HG02623 (cell line): Measurements from ENCODE around the gene TLN1.

ENCODE experiments used
- ATAC-seq: cut with Tn5 transposase; IDR thresholded peaks from one replicate; pipeline ENCODE4 v1.9.1; 2021; ENCODE audit warnings: moderate library complexity; ENCODE audit not compliant: unreplicated experiment

The TLN1 gene, protein sequence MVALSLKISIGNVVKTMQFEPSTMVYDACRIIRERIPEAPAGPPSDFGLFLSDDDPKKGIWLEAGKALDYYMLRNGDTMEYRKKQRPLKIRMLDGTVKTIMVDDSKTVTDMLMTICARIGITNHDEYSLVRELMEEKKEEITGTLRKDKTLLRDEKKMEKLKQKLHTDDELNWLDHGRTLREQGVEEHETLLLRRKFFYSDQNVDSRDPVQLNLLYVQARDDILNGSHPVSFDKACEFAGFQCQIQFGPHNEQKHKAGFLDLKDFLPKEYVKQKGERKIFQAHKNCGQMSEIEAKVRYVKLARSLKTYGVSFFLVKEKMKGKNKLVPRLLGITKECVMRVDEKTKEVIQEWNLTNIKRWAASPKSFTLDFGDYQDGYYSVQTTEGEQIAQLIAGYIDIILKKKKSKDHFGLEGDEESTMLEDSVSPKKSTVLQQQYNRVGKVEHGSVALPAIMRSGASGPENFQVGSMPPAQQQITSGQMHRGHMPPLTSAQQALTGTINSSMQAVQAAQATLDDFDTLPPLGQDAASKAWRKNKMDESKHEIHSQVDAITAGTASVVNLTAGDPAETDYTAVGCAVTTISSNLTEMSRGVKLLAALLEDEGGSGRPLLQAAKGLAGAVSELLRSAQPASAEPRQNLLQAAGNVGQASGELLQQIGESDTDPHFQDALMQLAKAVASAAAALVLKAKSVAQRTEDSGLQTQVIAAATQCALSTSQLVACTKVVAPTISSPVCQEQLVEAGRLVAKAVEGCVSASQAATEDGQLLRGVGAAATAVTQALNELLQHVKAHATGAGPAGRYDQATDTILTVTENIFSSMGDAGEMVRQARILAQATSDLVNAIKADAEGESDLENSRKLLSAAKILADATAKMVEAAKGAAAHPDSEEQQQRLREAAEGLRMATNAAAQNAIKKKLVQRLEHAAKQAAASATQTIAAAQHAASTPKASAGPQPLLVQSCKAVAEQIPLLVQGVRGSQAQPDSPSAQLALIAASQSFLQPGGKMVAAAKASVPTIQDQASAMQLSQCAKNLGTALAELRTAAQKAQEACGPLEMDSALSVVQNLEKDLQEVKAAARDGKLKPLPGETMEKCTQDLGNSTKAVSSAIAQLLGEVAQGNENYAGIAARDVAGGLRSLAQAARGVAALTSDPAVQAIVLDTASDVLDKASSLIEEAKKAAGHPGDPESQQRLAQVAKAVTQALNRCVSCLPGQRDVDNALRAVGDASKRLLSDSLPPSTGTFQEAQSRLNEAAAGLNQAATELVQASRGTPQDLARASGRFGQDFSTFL (N-terminal part only)

DNA sequence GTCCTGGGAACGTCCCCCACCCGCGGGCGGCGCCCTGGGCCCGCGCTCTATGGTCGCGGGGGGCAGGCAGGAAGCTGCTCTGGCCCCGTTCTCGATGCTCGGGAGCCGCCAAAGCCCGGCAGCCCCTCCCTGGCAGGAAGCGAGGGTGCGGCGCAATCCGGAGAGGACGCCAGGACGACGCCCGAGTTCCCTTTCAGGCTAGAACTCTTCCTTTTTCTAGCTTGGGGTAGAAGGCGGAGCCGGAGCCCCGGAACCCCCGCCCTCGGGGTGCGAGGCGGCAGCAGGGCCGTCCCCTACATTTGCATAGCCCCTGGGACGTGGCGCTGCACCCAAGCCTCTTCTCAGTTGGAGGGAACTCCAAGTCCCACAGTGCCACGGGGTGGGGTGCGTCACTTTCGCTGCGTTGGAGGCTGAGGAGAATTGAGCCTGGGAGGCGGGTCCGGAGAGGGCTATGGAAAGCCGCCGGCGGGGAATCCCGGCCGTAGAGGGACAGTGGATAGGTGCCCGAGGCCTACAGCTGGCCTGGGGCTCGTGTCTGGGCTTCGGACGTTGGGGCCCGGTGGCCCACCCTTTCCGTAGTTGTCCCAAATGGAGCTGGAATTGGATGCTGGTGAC is at the start of gene TLN1, which contains the start of gene CREB3:
Gene TLN1 (minus strand): TSS at position 11 of the 615 bp plus-strand sequence. CDS start 6,501 bp downstream, outside the sequence.
Gene CREB3 (plus strand): TSS at position 482 of the 615 bp plus-strand sequence. CDS start 107 bp downstream, at position 589.
- ATAC-seq: peak; percentile 75

DNA sequence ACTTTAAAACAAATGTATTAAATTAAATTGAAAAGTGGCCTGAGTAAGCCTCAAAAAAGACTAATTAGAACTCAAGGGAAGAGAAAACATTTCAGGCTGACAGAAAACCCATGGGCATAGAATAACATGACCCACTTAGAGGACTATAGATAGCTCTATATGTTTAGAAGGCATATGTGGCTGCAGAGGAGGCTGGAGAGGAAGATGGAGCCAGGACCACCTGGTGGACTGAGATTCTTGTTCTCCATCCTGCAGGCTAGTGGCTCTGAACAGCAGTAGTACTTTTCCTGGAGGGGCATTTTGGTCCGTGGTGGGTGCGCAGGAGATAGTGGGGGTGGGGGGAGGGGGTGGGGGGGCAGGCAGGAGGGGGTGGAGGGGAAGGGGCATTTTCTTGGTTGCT is 49.1 kb upstream of the TLN1 start:
- ATAC-seq: no peak

DNA sequence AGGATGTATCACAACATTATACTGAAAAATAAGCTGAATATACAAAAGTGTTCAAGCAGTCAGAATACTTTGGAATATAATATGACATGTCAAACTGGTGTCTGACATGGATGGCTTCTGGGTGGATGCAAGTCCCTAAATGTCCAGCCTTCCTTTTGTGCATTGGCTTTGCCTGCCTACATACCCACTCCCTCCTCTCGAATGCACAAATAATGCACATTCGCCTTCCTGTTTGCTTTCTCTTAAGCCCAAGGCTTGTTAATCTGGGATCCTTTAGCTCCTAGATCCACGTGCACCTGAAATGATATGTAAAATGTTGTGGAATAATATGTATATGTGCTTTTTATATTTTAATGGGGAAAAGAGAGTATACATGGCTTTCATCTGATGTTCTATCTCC is 46.5 kb upstream of the TLN1 start:
- ATAC-seq: no peak

DNA sequence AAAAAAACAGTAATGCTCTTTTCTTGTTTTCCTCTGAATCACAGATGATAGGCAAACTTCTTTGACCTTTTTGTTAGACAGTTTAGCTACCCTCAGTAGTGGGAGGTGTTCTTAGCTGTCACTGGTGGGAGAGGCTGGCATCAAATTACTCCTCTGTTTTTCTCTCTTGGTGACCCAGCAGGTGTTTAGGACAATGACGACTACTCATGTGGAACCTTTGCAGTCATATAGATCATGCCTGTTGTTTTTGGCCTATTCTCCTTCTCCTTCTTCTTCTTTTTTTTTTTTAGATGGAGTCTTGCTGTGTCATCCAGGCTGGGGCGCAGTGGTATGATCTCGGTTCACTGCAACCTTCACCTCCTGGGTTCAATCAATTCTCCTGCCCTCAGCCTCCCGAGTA is 44.0 kb upstream of the TLN1 start:
- ATAC-seq: no peak

DNA sequence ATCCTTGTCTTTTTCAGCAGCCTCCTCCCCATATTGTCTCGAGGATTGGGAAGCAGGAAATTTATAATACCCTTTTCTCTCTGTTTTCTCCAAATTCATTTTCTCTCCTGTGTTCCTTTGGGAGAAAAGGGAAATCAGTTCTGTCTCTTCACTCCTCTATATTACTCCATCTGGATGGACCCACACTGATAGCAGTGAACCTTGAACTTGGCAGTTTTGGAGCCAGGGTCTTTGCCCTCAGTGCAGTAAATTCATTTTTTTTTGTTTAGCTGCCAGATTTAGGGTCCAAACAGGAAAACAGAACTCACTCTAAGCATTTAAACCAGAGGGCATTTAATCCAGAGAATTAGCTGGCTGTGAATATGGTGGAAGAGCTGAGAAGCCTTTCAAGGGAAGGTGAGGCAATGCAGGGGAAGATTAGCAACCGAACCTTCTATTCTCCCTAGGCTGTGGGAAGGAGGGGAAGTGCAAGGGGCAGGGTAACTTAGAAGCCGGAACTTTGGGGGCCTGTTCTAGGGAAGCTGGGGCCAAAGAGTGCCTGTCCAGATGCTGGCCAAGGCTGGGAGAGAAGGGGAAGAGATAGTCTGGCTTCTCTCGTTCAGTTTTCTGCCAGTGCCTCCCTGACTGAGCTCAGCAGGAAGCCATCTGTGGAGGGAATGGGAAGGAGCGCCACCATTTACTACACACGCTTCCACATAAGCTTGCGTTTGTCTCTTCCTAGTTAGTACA is 43.1 kb upstream of the TLN1 start:
- ATAC-seq: no peak

DNA sequence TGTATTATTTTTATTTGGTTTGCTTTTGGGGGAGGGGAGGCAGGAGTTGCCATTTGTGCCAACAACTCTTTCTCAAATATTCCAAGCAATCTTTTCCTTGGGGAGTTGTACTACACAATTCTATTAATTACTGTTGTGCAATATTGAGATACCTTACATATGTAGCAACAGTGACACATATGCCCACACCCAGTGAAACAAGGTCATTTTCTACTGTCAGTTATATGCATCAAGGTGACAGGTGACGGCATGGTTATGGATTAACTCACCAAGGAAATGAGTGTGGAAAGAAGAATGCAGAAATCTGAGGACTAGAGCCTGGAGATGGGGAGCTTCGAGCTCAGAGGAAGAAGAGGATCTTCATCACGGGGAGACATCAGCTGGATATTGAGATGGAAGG is 39.9 kb upstream of the TLN1 start:
- ATAC-seq: no peak

DNA sequence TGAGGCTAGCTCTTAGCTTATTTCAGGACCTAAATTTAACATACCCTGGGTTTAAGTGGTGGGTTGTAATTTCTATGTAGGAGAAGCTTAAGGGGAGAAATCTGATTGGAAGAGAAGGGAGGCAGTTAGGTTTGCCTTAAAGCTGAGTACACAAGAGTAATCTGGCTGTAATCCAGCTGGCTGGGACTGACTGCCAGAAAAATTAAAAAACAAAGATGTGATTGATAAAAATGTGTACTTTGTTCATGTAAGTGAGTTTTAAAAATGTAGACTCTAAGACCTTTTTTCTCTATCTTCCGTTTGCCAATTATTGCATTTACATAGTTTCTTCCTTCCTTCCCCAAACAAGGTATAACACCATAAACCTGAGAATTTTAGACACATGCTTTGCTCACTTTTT is 39.5 kb upstream of the TLN1 start:
- ATAC-seq: no peak

DNA sequence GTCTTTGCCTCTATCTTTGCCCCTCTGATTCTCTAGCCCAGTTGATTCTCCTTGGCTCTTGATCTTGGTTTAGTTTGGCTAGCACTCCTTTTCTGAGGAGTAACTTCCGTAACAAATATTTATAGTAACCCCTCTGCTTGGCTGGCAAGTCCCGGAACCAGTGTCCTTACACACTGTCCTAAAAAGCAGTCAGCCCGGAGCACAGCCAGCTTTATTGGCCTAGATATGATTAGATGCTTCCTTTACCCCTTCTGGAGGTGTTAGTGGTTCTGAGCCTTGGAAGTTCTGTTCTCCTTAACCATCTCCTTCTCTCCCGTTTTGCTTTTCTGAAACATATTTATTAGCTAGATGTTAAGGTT is 39.1 kb upstream of the TLN1 start:
- ATAC-seq: no peak

DNA sequence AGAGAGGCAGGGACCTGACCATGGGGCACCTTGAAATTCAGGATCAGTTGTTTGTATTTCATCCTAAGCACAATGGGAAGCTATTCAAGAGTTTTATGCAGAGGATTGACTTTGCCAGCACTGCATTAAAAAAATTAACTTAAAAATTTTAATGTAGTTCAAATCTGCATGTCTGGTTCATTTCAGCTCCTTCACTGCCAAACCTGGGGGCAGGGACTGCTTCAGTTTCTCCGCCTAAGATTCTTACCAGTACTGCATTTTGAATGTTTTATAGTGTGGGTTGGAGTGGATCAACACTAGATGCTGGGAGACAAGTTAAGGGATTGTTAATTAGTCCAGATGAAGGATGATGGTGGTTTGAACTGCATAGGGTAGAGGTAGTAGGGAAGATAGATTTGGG is 37.8 kb upstream of the TLN1 start:
- no peak for ATAC-seq

DNA sequence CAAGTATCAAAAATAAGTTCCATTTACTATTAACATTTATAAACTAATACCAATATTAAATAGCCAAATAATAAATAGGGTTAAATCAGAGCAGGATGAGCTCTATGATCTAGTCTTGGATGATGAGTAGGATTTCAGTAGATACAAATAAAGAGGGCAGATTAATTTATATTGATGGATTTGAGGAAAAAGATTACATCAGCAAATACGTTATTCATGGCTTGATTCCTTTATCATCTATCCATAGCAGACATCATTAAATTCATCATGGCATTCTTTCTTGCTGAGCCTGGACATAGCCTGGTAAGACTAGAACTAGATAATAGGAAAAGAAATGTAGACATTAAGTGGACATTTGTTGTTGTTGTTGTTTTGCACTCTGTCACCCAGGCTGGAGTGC is 35.5 kb upstream of the TLN1 start:
- no peak for ATAC-seq

DNA sequence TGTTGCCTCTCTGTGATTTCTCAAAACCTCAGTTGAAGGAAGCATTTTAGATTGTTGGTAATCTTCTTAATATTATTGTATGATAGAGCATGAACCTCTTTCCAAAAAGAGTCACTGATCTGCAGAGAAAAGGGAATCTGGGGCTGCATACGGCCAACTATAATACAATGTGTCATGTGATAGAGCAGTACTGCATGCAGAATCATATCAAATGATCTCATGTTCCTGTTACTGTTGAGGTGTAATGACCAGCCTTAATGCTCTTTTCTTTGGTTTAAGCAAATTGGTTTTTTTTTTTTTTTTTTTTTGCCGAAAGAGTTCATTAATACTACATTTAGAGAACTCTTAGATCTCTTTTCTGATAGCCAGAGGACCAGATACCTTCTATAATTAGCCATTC is 35.0 kb upstream of the TLN1 start:
- ATAC-seq: no peak

DNA sequence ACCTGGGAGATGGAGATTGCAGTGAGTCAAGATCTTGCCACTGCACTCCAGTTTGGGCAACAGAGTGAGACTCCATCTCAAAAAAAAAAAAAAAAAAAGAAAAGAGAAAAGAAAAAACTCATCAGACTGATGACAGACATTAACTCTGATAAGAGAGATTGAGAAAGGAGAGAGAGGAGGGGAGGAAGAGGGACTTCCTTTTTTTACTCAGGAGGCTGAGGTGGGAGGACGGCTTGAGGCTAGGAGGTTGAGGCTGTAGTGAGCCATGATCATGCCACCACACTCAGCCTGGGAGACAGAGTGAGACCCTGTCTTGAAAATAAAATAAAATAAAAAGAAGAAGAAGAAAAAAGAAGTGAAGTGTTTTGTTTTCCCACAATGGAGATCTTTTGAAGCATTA is 31.8 kb upstream of the TLN1 start:
- ATAC-seq: no peak

DNA sequence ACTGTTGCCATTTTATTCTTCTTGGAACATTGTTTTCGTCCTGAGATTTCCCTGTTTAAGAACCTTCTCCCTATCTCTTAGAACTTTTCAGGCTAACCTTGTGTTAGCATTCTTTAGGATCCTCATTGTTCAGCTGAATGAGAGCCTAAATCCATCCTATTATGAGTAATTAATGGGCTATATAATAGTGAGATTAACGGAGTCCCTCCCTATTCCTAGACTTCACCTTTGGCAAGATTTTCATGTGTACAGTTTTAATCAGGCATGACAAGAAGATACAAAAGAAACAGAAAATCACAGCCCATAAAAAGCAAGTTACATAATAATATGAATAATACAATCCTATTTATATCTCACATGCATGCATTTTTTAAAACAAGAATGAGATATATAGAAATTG is 31.2 kb upstream of the TLN1 start:
- ATAC-seq: no peak

DNA sequence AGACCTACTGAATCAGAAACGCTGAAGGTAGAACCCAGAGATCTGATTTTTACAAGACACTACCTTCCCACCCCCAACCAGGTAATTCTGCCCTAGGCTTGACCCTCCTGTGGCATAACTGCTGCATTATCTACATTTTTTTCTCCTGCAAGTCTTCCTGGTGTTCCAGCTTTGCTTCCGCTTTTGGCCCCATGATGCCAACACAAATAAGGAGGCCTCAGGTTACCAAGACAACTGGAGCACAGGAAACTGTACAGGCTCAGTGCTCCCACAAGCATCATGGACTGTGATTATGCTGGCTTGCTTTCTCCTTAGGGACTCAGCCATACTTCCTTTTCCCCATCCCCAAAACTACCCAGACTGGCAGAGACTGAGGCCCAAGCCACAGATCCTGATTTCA is 28.7 kb upstream of the TLN1 start:
- no peak for ATAC-seq

DNA sequence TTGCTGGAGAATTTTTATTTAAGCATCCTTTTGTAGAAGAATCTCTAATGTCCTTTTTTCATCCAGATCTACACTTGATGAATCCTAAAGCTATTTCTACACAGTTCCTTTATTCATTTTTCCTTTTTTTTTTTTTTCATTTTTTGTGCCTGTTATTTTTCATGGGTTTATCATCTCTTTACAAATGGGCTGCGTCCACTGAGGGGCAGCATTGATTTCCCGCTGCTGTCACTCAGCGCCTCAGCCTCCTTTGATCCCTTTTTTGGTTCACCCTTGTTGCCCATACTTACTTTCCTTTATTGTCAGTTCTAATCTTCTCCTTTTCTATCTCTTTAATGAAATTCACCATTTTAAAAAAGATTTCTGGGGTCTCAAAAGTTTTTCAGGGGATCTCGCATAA is 27.8 kb upstream of the TLN1 start:
- ATAC-seq: no peak

DNA sequence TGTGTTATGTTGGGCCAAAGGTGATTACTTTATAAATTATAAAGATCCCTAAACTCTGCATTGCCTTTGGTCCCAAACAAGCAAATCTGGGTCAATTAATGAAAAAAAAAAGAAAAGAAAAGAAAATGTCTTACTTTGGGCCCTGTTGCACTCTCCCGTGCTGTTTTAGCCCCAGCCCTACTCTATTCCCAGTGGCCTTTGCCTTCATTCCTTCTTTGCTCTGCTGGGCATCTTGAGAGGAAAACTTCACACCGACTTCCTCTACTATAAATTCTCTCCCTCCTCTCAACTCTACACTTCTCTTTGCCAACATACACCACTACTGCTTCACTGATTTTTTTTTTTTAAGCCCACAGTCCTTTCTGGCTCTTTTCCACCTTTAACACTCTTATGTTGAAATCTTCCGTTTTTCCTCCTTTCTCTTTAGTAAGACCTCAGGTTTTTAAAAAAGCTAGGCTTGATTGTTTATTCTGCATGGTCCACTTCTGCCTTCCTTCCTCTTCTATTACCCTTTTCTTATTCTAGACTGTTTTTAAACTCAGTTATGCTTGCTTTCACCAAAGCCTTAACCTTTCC is 26.6 kb upstream of the TLN1 start:
- no peak for ATAC-seq

DNA sequence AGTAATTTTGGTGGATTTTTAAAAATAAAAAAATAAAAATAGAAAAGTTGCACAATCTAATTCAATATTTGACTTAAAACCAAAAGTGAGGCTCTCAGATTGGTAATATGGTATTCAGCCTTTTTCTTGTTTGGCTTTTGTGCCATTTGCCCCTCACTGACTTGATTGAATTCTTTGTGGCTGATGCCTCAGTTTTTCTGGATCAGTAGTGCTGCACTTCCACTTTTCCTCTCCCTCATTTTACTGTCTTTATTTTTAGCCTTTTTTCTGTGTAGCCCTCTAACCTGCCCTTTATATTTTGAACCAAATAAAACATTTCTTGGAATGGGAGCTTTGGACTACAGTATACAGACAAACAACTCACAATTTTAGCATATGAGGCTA is 25.9 kb upstream of the TLN1 start:
- no peak for ATAC-seq

DNA sequence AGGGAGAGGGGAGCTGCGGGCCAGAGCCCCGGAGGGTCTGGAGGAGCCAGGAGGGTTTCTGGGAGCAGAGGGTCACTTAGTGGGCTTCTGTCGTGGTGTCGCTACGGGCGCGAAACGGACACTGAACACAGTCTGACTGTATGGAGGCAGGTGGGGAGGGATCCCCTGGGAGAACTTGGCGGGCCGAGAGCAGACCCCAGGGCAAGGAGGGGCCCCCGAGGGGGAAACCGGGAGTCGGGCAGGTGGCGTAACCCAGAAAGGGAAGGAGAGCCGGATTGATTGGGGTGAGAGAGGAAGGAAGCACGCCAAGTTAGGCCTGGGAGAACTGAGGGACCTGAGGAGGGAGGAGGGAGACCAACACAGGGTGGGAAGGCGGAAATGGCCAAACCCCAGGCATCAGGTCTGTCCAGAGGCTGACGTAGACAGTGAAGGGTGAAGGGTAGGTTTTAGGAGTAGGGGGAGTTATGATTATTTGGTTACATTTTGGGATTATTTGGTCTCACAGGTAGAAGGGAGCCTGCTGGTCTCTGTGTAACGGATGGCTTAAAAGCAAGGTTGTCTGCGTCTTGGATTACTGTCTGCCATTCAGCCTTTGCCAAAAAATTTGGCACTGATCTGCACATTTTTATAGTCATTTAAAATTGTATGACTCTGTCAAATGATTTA is 25.4 kb upstream of the TLN1 start:
- ATAC-seq: peak; percentile 30
